Keratinocyte (primary cell): ENCODE results near the gene RNF141. TPM values are rescaled to one million over a fixed set of nuclear protein-coding genes. Genes with fewer than 3 reads are reported as not detected.

Experiments used
- DNase-seq: peaks from one replicate; pipeline ENCODE4 v3.0.0-alpha.2; 2011; ENCODE audit warnings: low read depth, missing footprints, low spot score
- FAIRE-seq: peaks from 2 replicates; lab custom pipeline; 2011; peaks lifted over from hg19 to GRCh38; lab: Jason Lieb, UNC
- H2AFZ ChIP-seq: 2 replicates; pipeline ENCODE4 v1.6.0; 2012; ENCODE audit warnings: low read length, control low read depth, inconsistent platforms; ENCODE audit not compliant: control insufficient read depth
- H3K27ac ChIP-seq: 2 replicates; pipeline ENCODE4 v1.5.1; 2011; ENCODE audit warnings: low read length; ENCODE audit not compliant: control insufficient read depth, insufficient read depth
- H3K27me3 ChIP-seq: 3 replicates; pipeline ENCODE4 v1.6.0; 2011; ENCODE audit warnings: low read length; ENCODE audit not compliant: control insufficient read depth, insufficient read depth; ENCODE audit errors: extremely low read depth
- H3K36me3 ChIP-seq, 2 experiments: 2 replicates in 1 of 2; 3 replicates in 1 of 2; pipeline ENCODE4 v1.5.1; 2011; ENCODE audit warnings: low read length in 2 of 2, mild to moderate bottlenecking in 1 of 2; ENCODE audit not compliant: control insufficient read depth in 2 of 2, insufficient read depth in 2 of 2; ENCODE audit errors: extremely low read depth in 1 of 2
- H3K4me1 ChIP-seq: 3 replicates; pipeline ENCODE4 v1.5.1; 2011; ENCODE audit warnings: low read length; ENCODE audit not compliant: control insufficient read depth, insufficient read depth; ENCODE audit errors: extremely low read depth
- H3K4me2 ChIP-seq: 3 replicates; pipeline ENCODE4 v1.6.0; 2011; ENCODE audit warnings: low read depth, low read length; ENCODE audit not compliant: control insufficient read depth, insufficient read depth; ENCODE audit errors: extremely low read depth
- H3K4me3 ChIP-seq, 3 experiments: fragments of 200-600 bp in 1 of 3; sonication (generic) in 1 of 3; 2 replicates in 2 of 3; 3 replicates in 1 of 3; pipeline ENCODE4 v1.5.1; 2011 to 2016; ENCODE audit warnings: low read length in 3 of 3, mild to moderate bottlenecking in 3 of 3, control low read depth in 2 of 3, inconsistent platforms in 1 of 3, low read depth in 1 of 3, mixed read lengths in 1 of 3, mixed run types in 1 of 3, moderate library complexity in 1 of 3; ENCODE audit not compliant: control insufficient read depth in 2 of 3, insufficient read depth in 2 of 3; ENCODE audit errors: extremely low read depth in 1 of 3
- H3K79me2 ChIP-seq: 2 replicates; pipeline ENCODE4 v1.6.0; 2012; ENCODE audit warnings: low read length; ENCODE audit not compliant: control insufficient read depth, insufficient read depth
- H3K9ac ChIP-seq: 3 replicates; pipeline ENCODE4 v1.6.0; 2011; ENCODE audit warnings: low read length; ENCODE audit not compliant: control insufficient read depth, insufficient read depth; ENCODE audit errors: extremely low read depth
- H3K9me1 ChIP-seq: 3 replicates; pipeline ENCODE4 v1.6.0; 2011; ENCODE audit warnings: low read length; ENCODE audit not compliant: control insufficient read depth, insufficient read depth; ENCODE audit errors: extremely low read depth
- H3K9me3 ChIP-seq: 2 replicates; pipeline ENCODE4 v1.5.1; 2012; ENCODE audit warnings: low read depth, low read length; ENCODE audit not compliant: control insufficient read depth
- H4K20me1 ChIP-seq: 3 replicates; pipeline ENCODE4 v1.6.0; 2011; ENCODE audit warnings: low read length; ENCODE audit not compliant: control insufficient read depth, insufficient read depth; ENCODE audit errors: extremely low read depth
- CTCF ChIP-seq, 3 experiments: IDR thresholded peaks in 1 of 3; conservative IDR thresholded peaks in 1 of 3; optimal IDR thresholded peaks in 1 of 3; 2 replicates in 2 of 3; 3 replicates in 1 of 3; pipeline versions ENCODE3 to v1.5.1; 2011; ENCODE audit warnings: low read length in 3 of 3, mild to moderate bottlenecking in 3 of 3, moderate library complexity in 2 of 3, control low read depth in 1 of 3, inconsistent platforms in 1 of 3; ENCODE audit not compliant: insufficient read depth in 2 of 3; ENCODE audit errors: extremely low read depth in 1 of 3
- EZH2 ChIP-seq: IDR thresholded peaks from one replicate; pipeline ENCODE4 v1.6.1; 2012; ENCODE audit warnings: inconsistent platforms, mild to moderate bottlenecking, low read length, moderate library complexity
- dilution Hi-C: fragments of 300-500 bp; cut with MboI; formaldehyde crosslinking; loops from one replicate; pipeline ENCODE4 v1.7.0; 2020; ENCODE audit warnings: low sequenced_read_pairs; ENCODE audit not compliant: extremely low pct_ligation_motif_present
- polyA plus RNA-seq, 5 experiments: library from polyadenylated mRNA; depleted of rRNA in 3 of 5; stranded (reverse) in 3 of 5; stranded (forward) in 1 of 5; unstranded in 1 of 5; fragments of >200 nt; gene quantifications; 1 replicate in 1 of 5; 2 replicates in 3 of 5; 3 replicates in 1 of 5; pipeline versions ENCODE4 v1.2.1 to v1.2.3, GENCODE V29; 2011 to 2012; ENCODE audit warnings: missing spikeins in 2 of 5, low read depth in 1 of 5, low replicate concordance in 1 of 5

RNF141 gene
- polyA plus RNA-seq, 1 donor (not counting 4 experiments of a cell fraction or from before 2014, with no cell fraction given) = 59.1 TPM

DNA sequence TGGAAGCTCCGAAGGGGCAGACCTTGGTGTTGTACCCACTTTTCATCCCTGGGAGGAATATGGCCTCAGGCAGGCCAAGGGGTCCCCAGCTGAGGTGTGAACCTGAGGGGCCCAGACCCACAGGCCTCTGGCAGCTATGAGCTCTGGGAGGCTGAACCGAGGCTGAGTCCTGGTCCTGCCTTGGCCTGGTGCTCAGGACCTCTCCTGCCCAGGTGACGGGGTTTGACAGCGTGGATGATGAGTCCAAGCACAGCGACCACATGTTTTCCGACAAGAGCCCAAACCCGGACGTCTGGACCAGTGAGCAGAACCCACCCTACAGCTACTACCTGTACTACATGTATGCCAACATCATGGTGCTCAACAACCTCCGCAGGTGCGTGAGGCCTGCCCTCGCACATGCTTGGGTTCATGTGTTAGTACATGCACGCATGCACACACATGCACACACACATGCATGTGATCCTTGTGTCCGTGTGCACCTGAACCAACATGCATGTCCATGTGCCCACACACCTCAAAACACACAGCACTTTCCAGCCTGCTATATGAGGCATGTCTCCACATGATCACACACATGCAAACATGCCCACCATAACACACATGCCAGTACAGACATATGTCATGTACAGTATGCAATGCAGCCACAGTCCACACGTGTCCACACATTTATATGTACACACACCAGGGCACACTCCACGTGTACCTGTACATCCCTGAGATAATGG lies 40.9 kb downstream of the RNF141 start:
- dilution Hi-C loops = loop anchor here (25.0 kb wide), 1 partner anchor 237 kb away; no protein-coding TSS in a partner anchor
- DNase-seq (no peak), FAIRE-seq (no peak)
- Histone ChIP-seq H4K20me1 (no peaks in the 10 kb centered on the region), H3K4me2 (no peak overlapping the region), H3K79me2 (no peaks in the 10 kb centered on the region), H3K9ac (no peak overlapping the region), H3K27me3 (no peaks in the 10 kb centered on the region), H2AFZ (no peak overlapping the region), H3K36me3 (peaks cover 30 to 54% of the 10 kb centered on the region in 2 experiments), H3K9me3 (no peaks in the 10 kb centered on the region), H3K9me1 (no peaks in the 10 kb centered on the region), H3K4me1 (peaks cover under 1% of the 10 kb centered on the region), H3K4me3 (no peak overlapping the region), H3K27ac (no peak overlapping the region)
- TF ChIP-seq CTCF (optimal IDR thresholded peaks at IDR 0.05 in 1 of 3, IDR thresholded peaks at IDR 0.05 in 1 of 3, conservative IDR thresholded peaks at IDR 0.05 in 1 of 3; ENCODE audit: extremely low read depth in 1 of 3, insufficient read depth in 2 of 3, low read length in 3 of 3) = no peak
- TF ChIP-seq EZH2 = no peak

DNA sequence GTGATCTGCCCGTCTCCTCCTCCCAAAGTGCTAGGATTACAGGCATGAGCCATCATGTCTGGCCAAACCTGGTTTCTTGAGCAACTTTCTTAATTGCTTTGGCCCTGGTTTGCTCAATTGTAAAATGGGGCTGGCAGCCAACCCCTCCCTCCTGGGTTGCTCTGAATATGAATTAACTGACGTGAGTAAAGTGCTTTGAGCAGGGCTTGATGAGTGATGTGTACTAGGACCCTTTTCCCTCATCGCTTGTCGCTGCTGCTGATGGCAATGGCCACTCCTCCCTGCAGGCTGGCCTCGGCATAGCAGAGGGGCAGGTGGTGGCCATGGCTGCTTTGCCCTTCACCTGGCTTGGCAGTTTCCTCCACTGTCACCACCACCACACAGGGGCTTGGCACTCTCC lies 41.5 kb downstream of the RNF141 start:
- H3K36me3 ChIP-seq = peaks cover 31 to 56% of the 10 kb centered on the region in 2 experiments
- no peaks in the 10 kb centered on the region for H4K20me1 ChIP-seq
- H3K9me1 ChIP-seq = no peaks in the 10 kb centered on the region
- H3K9ac ChIP-seq = no peak overlapping the region
- H3K27ac ChIP-seq = no peak overlapping the region
- H3K27me3 ChIP-seq = no peaks in the 10 kb centered on the region
- H3K4me1 ChIP-seq = no peaks in the 10 kb centered on the region
- no peak for DNase-seq
- H2AFZ ChIP-seq = no peak overlapping the region
- dilution Hi-C loops = no loop called here
- H3K9me3 ChIP-seq = no peaks in the 10 kb centered on the region
- no peaks in the 10 kb centered on the region for H3K79me2 ChIP-seq
- no peak overlapping the region for H3K4me2 ChIP-seq
- TF ChIP-seq EZH2 (no peak), CTCF (optimal IDR thresholded peaks at IDR 0.05 in 1 of 3, IDR thresholded peaks at IDR 0.05 in 1 of 3, conservative IDR thresholded peaks at IDR 0.05 in 1 of 3; ENCODE audit: extremely low read depth in 1 of 3, insufficient read depth in 2 of 3, low read length in 3 of 3) (no peak)
- no peak for FAIRE-seq
- no peak overlapping the region for H3K4me3 ChIP-seq
